Endothelial cell of hepatic sinusoid (primary cell): ENCODE measurements around the gene FOXC2.

ENCODE experiments used
- in situ Hi-C: cut with HindIII; loops from 2 replicates; pipeline ENCODE4 v1.10.0; 2017; ENCODE audit warnings: low sequenced_read_pairs

The FOXC2 gene

GRCh38 chr16:86602521-86602920 is 35.9 kb downstream of the FOXC2 start:
- in situ Hi-C loops, result no loop called here

- in situ Hi-C loops, result no loop called here
Measured at GRCh38 chr16:86604436-86605193, 38.0 kb downstream of the FOXC2 start.

GRCh38 chr16:86605950-86606349 is 39.3 kb downstream of the FOXC2 start:
- in situ Hi-C loops, result no loop called here

GRCh38 chr16:86608301-86608747 is 41.7 kb downstream of the FOXC2 start:
- in situ Hi-C loops, result no loop called here

GRCh38 chr16:86609115-86609514 is 42.5 kb downstream of the FOXC2 start:
- in situ Hi-C loops, result no loop called here

GRCh38 chr16:86609661-86610060 is 43.0 kb downstream of the FOXC2 start:
- in situ Hi-C loops, result no loop called here

GRCh38 chr16:86610779-86611524 is 44.3 kb downstream of the FOXC2 start:
- in situ Hi-C loops, result no loop called here

GRCh38 chr16:86611525-86611855 is 44.9 kb downstream of the FOXC2 start:
- in situ Hi-C loops, result no loop called here

- in situ Hi-C loops, result no loop called here
Measured at GRCh38 chr16:86611941-86612340, 45.3 kb downstream of the FOXC2 start.

GRCh38 chr16:86614699-86615098 is 48.1 kb downstream of the FOXC2 start:
- in situ Hi-C loops, result no loop called here

- in situ Hi-C loops, result no loop called here
Measured at GRCh38 chr16:86616906-86617305, 50.3 kb downstream of the FOXC2 start.

GRCh38 chr16:86618431-86619238 is 52.0 kb downstream of the FOXC2 start:
- in situ Hi-C loops, result no loop called here
